LoVo (cell line): ENCODE data around the gene NIT1.

Experiments
- DNase-seq: peaks from one replicate; pipeline ENCODE4 v3.0.0-alpha.2; 2016; ENCODE audit warnings: low spot score

Gene NIT1

DNA sequence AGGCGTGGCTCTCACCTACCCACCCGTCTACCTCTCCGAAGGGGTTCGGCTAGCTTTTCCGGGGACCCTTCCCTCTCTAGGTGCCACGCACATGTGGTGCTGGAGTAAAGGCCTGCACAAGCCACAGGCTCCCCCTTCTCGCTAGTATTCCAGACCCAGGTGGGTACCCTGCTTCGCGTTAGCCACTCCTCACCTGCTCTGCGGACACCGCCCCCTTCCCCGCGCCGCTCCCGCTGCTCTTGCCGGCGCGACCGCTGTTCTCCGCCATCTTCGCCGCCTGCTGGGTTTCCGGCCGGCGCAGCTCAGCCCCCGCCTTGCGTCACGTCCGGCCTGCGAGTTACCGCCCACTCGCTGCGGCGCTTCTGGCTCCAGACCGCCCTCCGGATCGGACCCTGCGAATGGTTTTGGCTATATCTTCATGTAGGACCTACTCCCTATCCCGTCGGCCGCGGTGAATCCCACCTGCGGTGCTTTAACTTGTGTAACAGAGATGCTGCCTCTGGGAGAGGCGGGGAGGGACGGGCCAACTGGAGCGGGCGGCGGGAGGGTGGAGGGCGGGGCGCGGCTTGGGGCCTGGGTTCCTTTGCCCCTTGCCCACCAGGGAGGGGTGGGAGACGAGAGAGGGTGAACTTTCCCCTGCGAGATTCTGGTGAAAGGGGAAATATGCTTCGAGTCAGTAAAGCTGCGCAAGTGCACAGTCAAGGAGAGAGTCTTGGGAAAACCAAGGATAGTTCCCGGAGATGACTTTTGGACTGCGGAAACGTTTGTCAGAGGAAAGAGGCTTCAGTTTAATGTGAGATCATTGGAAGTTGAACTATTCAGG, at the start of gene NIT1, which contains the start of gene PFDN2:
TSS of gene NIT1 (plus strand) at position 347 of the 823 bp plus-strand sequence. CDS start at position 419, 72 bp downstream.
TSS of gene PFDN2 (minus strand) at position 279 of the 823 bp plus-strand sequence. CDS start at position 268, 11 bp downstream.
- peak; percentile 90 for DNase-seq

DNA sequence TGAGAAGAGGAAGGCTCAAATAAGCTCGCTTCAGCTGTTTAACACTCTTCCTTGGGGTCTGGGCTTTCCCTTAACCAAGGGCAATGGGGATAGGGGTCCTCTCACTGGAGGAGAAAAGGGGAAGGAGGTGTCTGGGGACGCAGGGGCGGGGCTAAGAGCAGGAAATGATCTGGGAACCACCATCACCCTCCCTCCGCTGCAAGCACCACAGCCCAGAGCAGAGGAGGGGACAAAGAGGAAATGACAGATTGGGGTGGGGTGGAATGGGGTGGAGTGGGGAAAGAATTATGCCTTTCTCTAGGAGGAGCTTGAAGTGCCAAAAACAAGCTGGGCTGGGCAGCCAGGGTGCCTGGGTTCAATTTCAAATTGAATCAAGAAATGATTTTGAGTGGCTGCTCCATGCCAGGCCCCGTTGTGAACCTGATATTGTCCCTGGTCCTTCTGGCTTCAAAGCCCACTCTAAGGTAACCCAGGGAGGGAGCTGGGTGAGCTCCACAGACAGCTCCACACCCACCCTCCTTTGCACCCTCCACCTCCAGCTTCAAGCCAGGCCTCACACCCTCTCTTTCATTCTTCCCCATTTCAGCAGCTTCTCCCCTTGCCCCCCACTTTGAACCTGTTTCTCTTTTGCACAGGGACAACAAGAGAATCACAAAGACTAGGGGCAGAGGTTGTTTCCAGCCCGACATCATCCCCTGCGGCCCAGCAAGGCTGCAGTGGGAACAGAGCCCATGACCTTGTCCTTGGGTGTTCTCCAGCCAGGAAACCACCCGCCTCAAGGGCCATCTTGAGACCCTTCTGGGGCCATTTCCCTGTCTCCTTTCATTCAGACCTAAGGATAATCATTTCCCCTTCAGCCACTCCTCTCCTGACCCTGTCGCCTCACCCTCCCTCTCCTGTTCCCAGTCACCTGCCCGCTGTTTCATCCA, 49.3 kb upstream of the NIT1 start:
- no peak for DNase-seq

GRCh38 chr1:161069241-161069640, 48.7 kb upstream of the NIT1 start:
- no peak for DNase-seq

DNA sequence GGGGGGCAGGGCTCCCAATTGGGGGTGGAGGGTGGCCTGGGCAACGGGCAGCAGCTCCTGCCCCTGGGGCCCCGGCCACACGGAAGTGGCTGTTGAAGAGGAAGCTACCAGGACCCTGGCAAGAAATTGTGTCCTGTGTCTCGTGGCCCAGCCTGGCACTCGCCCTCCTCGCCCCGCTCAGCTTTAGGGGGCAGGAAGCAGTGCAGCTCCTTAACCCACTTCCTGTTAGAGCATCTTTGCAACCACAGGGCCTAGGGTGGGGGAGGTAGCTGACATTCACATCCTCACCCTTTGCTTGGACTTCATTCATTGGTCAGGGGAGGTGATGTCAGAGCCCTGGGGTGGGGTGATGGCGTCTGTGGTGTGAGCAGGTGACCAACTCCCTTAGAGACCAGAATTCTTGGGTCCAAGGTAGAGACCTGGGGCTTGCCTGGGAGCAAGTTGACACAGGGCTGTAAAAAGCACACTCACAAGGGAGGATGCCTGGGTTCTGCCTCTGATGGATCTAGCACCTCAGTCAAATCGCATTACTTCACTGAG, 48.1 kb upstream of the NIT1 start, which contains the start of gene ARHGAP30:
TSS of gene ARHGAP30 (minus strand) at position 161 of the 540 bp plus-strand sequence. CDS start 267 bp downstream, outside the sequence.
- DNase-seq, result no peak

GRCh38 chr1:161070761-161071160, 47.1 kb upstream of the NIT1 start:
- DNase-seq, result no peak

- DNase-seq, result peak; percentile 25
These were observed 46.0 kb upstream of the NIT1 start for GRCh38 chr1:161071886-161072371.

DNA sequence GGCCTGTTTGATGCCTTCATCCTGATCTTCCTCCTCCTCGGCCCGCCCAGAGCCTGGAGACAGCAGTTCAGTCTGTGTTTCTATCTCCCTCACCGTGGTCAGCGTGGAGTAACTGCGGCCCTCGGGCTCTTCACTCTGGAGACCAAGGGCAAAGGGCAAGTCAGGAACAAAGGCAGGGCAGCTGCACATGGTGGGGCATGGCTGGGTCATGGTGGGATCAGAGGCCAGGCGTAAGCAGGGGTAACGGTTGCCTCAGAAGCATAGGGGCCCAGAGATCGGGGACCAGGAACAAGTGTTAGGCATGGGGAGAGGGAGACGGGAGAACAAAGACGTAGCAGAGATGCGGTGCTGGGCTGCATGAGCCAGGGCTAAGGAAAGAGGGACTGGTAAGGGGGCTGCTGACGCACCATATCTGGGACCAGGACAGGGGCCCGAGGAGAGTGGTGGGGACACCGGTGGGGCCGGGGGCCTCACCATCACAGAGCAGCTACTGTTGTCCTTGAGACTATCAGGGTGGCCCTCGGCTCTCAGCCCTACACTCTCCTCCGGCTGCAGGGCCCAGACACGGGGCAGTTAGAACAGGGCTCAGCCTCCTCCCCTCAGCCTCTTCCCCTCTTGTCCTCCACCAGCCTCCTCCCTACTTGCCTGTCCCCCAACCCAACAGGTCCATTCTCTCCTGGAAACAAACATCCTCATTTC, 45.0 kb upstream of the NIT1 start:
- DNase-seq, result no peak

DNA sequence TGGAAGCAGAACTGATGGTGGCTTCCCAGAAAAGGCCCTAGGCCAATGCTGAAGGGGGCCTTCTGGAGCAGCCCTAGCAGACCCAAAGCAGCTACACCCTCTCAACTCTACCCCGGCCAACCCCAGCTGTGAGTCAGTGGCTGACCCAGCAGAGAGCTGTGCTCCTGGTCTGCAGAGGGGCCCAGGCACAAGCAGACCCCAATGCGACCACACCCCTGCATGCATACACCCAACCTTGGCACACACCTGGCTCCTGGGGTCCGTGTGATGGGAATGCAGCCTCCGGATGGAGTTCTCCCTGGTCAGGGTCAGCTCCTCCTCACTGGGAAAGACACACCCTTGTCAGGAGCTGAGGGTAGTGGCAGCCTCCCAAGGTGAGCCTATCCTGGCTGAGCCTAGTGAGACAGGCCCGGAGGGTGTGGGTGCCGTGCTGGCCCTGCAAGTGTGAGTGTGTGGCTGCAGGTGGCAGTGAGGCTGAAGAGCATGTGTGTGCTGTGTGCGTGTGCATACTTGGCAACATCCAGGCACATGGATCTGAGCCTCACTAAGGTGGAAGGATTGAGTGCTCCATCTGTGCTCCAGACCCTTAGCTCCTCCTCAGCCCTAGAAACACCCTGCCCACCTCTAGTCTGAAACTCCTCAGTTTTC, 44.3 kb upstream of the NIT1 start:
- DNase-seq, result peak; percentile 26

GRCh38 chr1:161074676-161075368, 43.1 kb upstream of the NIT1 start:
- DNase-seq, result peak; percentile 48

DNA sequence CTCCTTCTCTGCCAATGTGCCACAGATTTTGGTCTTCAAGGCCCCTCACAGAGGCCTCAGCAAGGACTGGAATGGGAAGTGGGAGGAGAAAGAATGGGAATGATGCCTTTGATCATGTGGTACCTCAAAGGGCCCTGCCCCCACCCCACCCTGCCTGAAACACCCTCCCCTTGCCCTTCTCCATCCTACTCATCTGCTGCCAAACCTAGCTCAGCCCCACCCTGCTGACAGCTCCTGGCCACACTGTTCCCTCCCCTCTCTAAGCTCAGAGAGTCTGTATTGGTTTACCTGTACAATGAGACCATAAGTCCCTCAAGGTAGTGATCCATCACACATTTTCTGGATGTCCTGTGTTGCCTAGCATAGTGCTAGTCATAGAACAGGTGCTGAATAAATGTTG, 41.5 kb upstream of the NIT1 start:
- DNase-seq, result no peak

DNA sequence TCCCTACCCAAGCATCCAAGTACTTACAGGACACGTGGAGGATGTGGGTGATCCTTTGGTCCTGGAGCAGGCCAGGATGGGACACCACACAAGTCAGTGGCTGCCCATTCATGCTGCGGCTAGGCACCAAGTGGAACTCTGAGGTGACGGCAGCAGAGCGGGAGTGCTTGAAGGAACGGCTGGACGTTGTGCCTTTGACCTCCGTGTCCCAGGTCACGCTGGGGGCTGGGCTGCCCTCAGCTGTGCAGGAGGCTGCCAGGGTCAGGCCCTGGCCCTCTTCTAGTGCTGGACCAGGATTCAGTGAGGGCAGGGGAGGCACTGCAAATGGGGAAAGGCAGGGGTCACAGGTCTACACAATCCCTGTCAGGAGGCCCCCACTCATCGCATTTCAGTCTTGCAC, 40.5 kb upstream of the NIT1 start:
- DNase-seq, result no peak

DNA sequence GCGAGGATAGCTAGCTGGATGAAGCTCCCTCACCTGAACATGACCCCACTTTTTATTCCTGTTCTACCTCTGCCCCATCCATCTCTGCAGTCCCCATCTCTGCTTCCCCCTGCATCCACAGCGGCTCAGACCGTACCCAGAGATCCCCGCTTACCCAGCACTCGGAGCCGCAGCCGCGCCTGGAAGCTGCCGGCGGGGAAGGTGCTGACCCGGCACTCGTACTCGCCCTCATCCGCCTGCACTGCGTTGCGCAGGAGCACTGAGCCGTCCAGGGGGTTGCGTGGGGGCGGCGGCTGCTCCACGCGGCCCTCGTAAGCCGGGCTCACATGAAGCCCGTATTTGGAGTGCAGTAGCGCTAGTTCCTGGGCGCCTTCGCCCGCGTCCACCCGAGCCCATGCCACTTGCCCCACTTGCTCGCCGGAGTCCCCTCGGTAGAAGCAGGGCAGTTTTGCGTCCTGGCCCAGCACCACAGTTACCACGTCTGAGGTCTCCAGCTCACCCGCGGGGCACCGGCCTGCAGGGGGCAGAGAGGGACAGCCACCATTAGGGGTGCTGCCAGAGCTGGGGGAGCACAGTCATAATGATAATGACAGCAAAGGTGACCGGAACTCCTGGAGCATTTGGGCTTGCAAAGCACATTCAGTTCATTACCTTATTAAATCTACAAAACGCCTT, 38.3 kb upstream of the NIT1 start:
- no peak for DNase-seq

- DNase-seq, result no peak
These were observed 37.2 kb upstream of the NIT1 start for GRCh38 chr1:161080441-161081405.

DNA sequence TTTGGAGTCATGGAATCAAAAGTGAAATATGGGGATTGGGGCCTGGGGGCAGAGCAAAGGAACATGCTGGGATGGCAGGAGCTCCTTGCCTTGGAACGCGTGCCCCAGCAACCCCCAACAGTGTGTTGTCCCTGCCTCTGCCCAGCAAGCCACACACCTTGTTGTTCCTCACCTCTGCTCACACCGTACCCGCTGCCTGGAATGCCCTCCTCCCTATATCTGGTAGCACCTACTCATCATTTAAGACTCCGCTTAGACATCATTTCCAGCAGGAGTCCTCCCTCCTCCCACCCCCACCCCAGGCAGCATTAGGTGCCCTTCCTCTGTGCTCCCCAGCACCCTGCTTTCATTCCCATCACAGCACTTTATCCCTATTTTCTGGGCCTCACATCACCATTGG, 36.4 kb upstream of the NIT1 start:
- no peak for DNase-seq

- DNase-seq, result no peak
These were observed 35.4 kb upstream of the NIT1 start for GRCh38 chr1:161082483-161082882.

DNA sequence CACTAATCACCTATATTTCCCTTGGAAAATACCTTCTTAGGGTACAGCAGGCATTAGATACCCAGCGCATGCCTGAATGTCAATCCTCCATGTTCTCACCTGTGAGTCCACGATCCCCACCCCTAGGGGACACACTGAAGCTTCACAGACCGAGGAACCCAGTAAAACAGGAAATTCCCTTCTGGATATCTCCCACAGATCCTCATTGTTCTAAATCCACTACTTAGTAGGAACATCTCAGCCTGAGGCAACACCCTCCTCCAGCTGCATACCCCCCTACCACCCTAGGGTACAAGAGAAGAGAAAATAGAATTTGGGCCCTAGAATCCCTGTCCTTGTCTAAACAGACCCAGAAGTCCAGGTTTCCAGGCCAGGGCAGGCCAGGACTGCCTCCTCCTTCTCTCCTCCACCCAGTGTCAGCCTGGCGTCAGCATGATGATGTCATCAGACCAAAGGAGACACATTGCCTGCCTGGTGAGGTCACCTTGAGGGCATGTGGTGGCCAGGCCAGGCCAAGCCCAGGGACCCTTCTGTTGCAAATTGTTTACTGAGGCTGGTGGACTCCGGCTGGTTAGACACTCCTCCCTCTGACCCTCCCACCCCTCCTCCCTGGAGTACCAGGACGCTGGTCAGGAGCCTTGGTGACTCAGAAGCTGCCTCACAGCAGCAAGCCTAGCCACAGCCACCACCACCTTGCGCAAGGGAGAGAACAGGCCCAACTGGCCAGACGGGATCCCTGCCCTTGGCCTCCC, 34.7 kb upstream of the NIT1 start:
- DNase-seq, result peak; percentile 87

DNA sequence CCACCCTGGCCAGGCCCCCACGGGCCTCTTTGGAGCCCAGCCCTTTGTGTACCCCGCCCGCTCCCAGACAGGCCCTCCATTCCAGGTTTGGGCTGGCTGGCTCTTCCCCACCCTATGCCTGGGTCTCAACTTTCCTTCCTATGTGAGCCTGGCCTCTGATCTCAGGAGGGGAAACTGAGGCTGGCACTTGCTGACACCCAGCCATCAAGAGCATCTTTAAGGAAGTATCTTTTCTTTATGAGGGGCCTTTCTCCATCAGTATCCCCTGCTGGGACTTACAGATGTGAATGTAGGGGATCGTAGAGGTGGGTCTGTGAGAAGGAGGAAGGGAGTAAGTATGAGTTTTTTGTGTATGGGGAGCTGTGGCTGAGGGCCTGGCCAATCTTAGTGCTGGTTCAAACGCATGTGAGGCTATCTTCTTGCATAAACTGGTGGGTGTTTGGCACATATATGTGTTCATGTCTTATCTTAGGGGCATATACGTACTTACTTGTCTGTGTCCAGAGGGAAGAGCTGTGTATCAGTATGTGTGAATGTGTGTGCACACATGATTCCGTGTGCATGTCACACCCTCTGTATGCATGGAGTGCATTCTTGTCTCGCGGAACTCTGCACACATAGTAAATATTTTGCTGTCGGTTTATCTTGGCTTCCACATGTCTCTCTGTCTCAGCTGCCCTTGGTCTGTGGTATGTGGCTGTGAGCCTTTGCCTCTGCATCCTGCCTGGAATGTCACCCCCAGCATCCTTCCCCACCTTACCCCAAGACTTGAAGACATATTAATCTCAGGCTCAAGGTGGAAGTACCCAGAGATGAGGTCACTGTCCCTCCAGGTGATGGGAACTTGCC, 33.9 kb upstream of the NIT1 start:
- no peak for DNase-seq
